ENCODE measurements around the gene ERCC6.

ERCC6 gene

DNA sequence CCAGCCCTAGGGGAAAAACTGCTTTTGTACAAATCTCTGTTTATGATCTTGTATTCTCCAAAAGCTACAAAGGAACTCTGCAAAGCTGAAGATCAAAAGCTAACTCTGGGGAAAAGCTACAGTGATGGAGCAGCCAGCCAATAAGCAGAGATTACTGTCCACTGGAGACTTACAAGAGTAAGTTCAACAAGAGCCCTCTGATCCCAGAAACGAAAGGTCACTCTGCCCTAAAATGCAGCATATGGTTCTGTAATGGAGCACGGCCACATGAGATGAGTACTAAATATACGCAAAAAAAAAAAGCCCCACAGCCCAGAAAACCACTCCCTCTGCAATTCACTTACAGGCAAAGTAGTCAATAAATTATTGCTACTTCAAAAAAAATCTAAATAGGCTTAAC, 60.1 kb downstream of the ERCC6 start:
- H3K4me3 ChIP-seq (replicated peaks in 1 of 2; ENCODE audit: low read depth in 2 of 2, low read length in 2 of 2): no peak overlapping the region
- DNase-seq (ENCODE audit: low read depth in 2 of 2): no peak
- TF ChIP-seq, protein P1, sequence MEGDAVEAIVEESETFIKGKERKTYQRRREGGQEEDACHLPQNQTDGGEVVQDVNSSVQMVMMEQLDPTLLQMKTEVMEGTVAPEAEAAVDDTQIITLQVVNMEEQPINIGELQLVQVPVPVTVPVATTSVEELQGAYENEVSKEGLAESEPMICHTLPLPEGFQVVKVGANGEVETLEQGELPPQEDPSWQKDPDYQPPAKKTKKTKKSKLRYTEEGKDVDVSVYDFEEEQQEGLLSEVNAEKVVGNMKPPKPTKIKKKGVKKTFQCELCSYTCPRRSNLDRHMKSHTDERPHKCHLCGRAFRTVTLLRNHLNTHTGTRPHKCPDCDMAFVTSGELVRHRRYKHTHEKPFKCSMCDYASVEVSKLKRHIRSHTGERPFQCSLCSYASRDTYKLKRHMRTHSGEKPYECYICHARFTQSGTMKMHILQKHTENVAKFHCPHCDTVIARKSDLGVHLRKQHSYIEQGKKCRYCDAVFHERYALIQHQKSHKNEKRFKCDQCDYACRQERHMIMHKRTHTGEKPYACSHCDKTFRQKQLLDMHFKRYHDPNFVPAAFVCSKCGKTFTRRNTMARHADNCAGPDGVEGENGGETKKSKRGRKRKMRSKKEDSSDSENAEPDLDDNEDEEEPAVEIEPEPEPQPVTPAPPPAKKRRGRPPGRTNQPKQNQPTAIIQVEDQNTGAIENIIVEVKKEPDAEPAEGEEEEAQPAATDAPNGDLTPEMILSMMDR (IDR thresholded peaks at IDR 0.05; ENCODE audit: low read depth, low read length): no peak

DNA sequence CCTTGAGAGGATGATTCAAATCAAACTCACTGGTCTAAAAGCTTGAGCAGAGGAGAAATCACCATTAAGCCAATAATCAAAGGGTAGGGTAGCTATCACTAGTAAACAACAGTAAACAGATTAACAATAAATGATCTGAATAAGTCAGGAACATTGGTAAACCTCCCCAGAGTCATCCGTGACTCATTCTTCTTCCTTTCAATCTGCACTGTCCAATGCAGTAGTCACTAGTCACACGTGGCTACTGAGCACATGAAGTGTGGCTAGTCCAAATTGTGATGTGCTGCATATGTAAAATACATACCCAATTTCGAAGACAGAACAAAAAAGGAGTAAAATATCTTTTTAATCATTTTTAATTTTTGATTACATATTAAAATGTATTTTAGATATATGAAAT, 64.0 kb downstream of the ERCC6 start:
- H3K4me3 ChIP-seq (replicated peaks in 1 of 2; ENCODE audit: low read depth in 2 of 2, low read length in 2 of 2): no peak overlapping the region
- TF ChIP-seq, protein P1 (IDR thresholded peaks at IDR 0.05; ENCODE audit: low read depth, low read length): no peak
- peak in 1 of 2 donors; percentile 75 for DNase-seq (ENCODE audit: low read depth in 2 of 2)

DNA sequence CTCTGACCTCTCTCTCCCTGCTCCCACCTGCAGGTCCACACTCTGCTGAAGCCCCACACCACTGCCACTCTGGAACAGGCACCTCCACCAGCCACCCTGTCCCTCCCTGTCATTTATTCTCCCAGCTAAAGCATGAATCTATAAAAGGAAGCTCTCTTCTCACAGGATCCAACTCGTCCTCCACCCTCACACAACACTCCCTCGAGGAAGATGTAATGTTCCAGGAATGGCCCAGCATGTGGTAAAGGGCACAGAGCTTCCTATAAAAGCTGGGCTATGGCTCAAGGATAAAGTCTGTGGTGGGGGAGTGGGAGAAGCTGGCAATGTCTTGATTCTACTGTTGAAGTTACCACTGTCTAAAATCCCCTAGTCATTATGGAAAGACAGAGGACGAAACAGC, 67.4 kb downstream of the ERCC6 start:
- TF ChIP-seq, protein P1 (IDR thresholded peaks at IDR 0.05; ENCODE audit: low read depth, low read length): no peak
- no peak overlapping the region for H3K4me3 ChIP-seq (replicated peaks in 1 of 2; ENCODE audit: low read depth in 2 of 2, low read length in 2 of 2)
- no peak for DNase-seq (ENCODE audit: low read depth in 2 of 2)

DNA sequence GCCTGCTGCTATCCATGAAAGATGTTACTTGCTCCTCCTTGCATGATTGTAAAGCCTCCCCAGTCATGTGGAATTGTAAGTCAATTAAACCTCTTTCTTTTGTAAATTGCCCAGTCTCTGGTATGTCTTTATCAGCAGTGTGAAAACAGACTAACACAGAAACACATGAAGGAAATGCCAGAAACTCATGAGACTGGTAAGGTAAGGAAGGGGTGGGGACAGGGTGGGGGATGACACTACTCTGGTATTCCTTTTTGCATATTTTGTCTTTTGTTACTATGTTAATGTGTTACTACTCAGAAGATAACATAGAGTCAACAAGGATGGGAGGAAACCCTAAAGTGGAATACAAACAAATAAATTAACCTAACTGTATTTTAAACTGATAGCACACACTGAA, 73.2 kb downstream of the ERCC6 start:
- no peak for DNase-seq (ENCODE audit: low read depth in 2 of 2)
- no peak overlapping the region for H3K4me3 ChIP-seq (replicated peaks in 1 of 2; ENCODE audit: low read depth in 2 of 2, low read length in 2 of 2)
- TF ChIP-seq, protein P1 (IDR thresholded peaks at IDR 0.05; ENCODE audit: low read depth, low read length): no peak

Measured in cardiac fibroblast (primary cell).